ENCODE data around the gene ACBD4.

Gene ACBD4

DNA sequence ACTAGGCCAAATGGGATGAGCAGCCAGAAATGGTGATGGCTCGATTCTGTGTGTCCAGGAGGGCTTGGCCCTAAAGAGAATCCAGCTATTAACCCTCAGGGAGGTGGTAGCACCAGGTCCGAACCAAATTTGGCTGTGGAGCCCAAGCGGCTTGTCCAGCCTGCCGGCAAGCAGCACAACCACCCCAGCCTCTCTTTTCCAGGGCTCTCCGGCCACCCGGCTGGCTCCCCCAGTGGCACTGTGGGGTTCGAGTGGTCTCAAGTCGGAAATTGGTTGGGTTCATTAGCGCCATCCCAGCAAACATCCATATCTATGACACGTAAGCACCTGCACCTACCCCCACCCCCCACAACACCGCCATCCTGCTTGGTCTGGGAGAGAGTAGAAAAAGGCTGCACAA, 38.6 kb upstream of the ACBD4 start:
- no peak for TF ChIP-seq CTCF (IDR thresholded peaks at IDR 0.05; ENCODE audit: control insufficient read depth, insufficient read depth, low read depth, low read length, missing control alignments)
- no peak for DNase-seq (ENCODE audit: low read depth)
- H3K4me3 ChIP-seq (ENCODE audit: control insufficient read depth, low read depth, low read length), result no peak overlapping the region

DNA sequence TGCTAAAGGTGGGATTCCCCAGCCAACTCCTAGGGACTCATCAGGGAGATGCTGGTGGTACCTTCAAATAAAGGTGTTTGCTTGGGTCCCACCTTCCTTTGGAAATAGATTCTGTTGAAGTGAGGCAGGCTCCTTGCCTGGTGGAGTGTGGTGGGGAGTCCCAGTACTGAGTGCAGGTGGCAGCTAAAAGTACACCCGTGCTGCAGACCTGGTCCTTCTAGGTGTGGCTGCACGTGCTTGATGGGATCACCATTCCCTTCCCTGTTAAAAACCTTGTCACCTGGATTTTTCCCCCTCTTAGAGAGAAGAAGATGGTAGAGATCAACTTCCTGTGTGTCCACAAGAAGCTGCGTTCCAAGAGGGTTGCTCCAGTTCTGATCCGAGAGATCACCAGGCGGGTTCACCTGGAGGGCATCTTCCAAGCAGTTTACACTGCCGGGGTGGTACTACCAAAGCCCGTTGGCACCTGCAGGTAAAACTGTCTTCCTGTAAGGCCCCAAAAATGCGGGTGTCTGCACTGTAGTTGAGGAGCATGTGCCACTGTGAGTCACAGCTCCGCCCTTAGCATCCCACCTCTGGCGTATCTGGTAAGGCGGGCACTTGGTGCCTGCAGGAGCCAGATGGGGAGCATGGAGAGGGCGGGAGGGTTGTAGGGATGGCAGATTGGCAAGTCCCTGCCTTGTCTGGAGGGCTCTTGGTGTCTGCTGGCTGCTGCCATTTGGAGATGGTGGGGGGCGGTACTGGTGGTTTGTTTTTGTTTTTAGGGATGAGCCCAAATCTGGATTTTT, 37.2 kb upstream of the ACBD4 start:
- DNase-seq (ENCODE audit: low read depth), result no peak
- TF ChIP-seq CTCF (IDR thresholded peaks at IDR 0.05; ENCODE audit: control insufficient read depth, insufficient read depth, low read depth, low read length, missing control alignments), result no peak

DNA sequence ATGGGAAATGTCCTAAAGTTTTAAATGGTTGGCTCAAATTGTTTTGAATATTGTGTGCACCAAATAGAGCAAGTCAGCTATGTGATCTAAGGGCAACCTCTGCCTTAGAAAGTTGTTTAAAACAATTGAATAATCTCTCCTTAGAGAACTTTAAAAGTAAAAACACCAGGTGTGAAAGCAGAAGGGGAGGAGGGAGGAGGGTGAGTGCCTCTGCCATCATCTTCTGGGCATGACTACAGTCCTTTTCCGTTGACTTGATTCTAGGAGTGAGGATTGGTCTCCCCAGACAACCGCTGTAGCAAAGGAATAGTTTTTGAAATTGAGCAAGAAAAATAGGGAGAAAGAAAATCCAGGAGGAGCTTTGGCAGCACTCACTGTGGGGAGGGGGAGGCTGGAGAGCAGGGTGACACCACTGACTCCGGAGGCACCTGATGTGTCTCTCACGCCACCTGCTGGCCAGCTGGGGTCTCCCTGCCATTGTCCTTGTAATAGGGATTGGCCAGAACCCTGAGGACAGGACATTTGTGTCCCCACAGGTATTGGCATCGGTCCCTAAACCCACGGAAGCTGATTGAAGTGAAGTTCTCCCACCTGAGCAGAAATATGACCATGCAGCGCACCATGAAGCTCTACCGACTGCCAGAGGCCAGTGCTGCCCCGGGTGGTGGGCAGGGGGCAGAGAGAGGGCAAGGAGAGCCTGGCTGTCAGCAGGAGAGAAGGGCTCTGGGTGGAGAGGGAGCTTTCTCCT, 36.4 kb upstream of the ACBD4 start:
- TF ChIP-seq CTCF (IDR thresholded peaks at IDR 0.05; ENCODE audit: control insufficient read depth, insufficient read depth, low read depth, low read length, missing control alignments), result peak; percentile 86
- H3K4me3 ChIP-seq (ENCODE audit: control insufficient read depth, low read depth, low read length), result no peak overlapping the region
- DNase-seq (ENCODE audit: low read depth), result no peak

More for the DNA sequence above, 37.2 kb upstream of the ACBD4 start:
- no peak overlapping the region for H3K4me3 ChIP-seq (ENCODE audit: control insufficient read depth, low read depth, low read length)

DNA sequence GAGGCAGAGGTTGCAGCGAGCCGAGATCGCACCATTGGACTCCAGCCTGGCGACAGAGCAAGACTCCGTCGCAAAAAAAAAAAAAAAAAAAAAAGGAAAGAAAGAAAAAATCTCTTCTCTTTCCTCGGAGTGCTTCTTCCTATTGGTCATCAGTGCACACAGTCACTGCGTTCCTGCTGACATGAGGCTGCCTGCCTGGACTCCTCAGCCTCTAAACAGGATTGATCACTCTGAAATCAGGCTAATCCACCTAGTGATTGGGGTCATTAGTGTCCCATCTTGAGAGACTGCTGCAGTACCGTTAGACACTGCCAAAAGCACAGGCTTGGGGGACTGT, 34.0 kb upstream of the ACBD4 start:
- TF ChIP-seq CTCF (IDR thresholded peaks at IDR 0.05; ENCODE audit: control insufficient read depth, insufficient read depth, low read depth, low read length, missing control alignments), result no peak
- no peak for DNase-seq (ENCODE audit: low read depth)
- H3K4me3 ChIP-seq (ENCODE audit: control insufficient read depth, low read depth, low read length), result no peak overlapping the region

DNA sequence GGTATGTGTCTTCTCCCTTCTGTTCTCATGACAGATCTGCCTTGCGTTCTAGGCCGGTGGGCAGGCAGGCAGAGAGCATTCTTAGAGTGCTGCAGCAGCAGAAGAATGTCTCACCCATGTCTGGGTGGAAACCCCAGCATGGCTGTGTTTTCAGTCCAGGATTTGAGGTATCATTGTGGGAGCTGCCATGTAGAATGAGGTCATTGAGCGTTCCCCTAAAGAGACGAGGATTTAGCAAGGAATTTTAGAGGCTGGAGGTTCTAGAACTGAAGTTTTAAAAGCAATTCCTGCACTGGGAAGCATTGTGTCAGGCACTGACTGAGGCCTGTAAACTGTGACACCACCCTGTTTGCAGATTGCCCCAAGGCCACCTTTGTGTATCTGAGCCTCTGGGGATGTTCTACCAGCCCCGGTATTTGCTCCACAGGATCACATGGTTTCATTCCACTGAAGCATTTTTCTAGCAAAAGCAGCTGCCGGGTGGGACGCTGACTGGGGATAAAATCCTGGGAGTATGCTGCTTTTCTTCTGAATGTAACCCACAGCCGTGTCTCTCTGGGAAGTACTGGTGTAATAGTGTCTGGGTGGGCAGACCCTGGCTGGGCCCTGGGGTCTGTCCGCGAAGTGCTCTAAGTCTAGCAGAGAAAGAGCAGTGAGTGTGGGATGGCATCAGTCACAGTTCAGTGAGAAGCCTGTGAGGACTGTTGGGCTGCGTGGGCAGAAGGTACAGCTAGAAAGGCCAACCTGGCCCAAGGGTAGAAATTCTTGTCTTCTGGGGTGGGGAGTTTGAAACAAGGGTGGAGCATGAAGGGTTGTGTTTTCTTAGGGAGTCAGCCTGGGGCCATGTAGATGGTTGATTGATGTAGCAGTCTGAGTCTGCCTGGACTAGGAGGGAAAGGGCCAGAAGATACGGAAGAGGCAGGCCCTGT, 33.3 kb upstream of the ACBD4 start:
- H3K4me3 ChIP-seq (ENCODE audit: control insufficient read depth, low read depth, low read length), result no peak overlapping the region
- no peak for TF ChIP-seq CTCF (IDR thresholded peaks at IDR 0.05; ENCODE audit: control insufficient read depth, insufficient read depth, low read depth, low read length, missing control alignments)
- DNase-seq (ENCODE audit: low read depth), result no peak

- TF ChIP-seq CTCF (IDR thresholded peaks at IDR 0.05; ENCODE audit: control insufficient read depth, insufficient read depth, low read depth, low read length, missing control alignments), result no peak
- H3K4me3 ChIP-seq (ENCODE audit: control insufficient read depth, low read depth, low read length), result no peak overlapping the region
- no peak for DNase-seq (ENCODE audit: low read depth)
These were observed 32.6 kb upstream of the ACBD4 start for GRCh38 chr17:45102856-45103255.
